ENCODE results near the gene FGF3. TPM values are rescaled to one million over a fixed set of nuclear protein-coding genes. Genes with fewer than 3 reads are reported as not detected.

The FGF3 gene
- total and polyA plus RNA-seq, 2 donors: 0.09 to 0.19 TPM

DNA sequence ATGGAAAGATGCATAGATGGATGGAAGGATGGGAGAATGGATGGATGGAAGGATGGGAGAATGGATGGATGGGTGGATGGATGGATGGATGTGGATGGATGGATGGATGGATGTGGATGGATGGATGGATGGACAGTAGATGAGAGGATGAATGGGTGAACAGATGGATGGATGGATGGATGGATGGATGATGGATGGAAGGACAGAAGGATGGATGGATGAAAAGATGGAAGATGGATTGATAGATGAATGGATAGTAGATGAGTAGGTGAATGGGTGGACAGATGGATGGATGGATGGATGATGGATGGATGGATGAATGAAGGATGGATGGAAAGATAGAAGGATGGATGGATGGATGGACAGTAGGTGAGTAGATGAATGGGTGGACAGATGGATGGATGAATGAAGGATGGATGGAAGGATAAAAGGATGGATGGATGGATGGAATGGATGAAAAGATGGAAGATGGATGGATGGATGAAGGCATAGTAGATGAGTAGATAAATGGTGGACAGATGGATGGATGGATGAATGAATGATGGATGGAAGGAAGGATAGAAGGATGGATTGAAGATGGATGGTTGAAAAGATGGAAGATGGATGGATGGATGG lies 15.5 kb downstream of the FGF3 start:
- peaks cover 0 to 7% of the 10 kb centered on the region in 2 donors for H3K27me3 ChIP-seq (ENCODE audit: control insufficient read depth in 2 of 2, insufficient read depth in 1 of 2, low read length in 1 of 2)

DNA sequence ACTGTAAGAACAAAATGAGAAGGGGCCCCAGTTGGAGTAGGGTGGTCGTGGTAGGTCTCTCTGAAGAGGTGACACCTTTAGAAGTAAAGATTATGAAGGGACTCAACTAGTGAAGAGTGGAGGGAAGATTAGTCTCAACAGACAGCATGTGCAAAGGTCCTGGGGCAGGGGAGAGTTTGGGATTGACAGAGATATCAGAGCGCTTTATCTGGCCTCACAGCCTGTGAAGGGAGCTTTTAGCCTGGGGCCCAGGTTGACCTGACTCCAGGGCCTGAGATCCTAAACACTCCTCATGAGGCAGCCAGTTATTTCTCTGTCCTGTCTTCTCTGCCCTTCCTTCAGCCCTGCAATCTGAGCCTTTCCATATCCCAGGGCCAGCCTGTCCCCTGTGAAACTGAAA lies 16.2 kb downstream of the FGF3 start:
- WGBS: 87% methylated on average over 2 of the region's 2 CpGs
- H3K27ac ChIP-seq (ENCODE audit: low read depth in 1 of 2, low read length in 1 of 2): no peak overlapping the region
- DNase-seq (ENCODE audit: low read depth in 6 of 9, low spot score in 9 of 9): no peak
- H3K27me3 ChIP-seq (ENCODE audit: control insufficient read depth in 2 of 2, insufficient read depth in 1 of 2, low read length in 1 of 2): peaks cover 0 to 4% of the 10 kb centered on the region in 2 donors
- no peaks in the 10 kb centered on the region for H3K4me1 ChIP-seq (ENCODE audit: control insufficient read depth in 2 of 2, insufficient read depth in 2 of 2, low read length in 2 of 2)
- no peak overlapping the region for H3K4me3 ChIP-seq (ENCODE audit: low read length in 2 of 2)
- H3K36me3 ChIP-seq (ENCODE audit: control insufficient read depth in 2 of 2, insufficient read depth in 2 of 2, low read length in 1 of 2): no peaks in the 10 kb centered on the region
- no peaks in the 10 kb centered on the region for H3K9me3 ChIP-seq (ENCODE audit: control insufficient read depth in 2 of 2, insufficient read depth in 1 of 2, low read length in 1 of 2)

More for the DNA sequence above, 15.5 kb downstream of the FGF3 start:
- Histone ChIP-seq H3K9me3 (ENCODE audit: control insufficient read depth in 2 of 2, insufficient read depth in 1 of 2, low read length in 1 of 2) (no peaks in the 10 kb centered on the region), H3K27ac (ENCODE audit: low read depth in 1 of 2, low read length in 1 of 2) (no peak overlapping the region), H3K4me1 (ENCODE audit: control insufficient read depth in 2 of 2, insufficient read depth in 2 of 2, low read length in 2 of 2) (no peaks in the 10 kb centered on the region), H3K4me3 (ENCODE audit: low read length in 2 of 2) (no peak overlapping the region), H3K36me3 (ENCODE audit: control insufficient read depth in 2 of 2, insufficient read depth in 2 of 2, low read length in 1 of 2) (no peaks in the 10 kb centered on the region)
- DNase-seq (ENCODE audit: low read depth in 6 of 9, low spot score in 9 of 9): no peak

- no peak for DNase-seq (ENCODE audit: low read depth in 6 of 9, low spot score in 9 of 9)
- Histone ChIP-seq H3K27ac (ENCODE audit: low read depth in 1 of 2, low read length in 1 of 2) (no peak overlapping the region), H3K4me1 (ENCODE audit: control insufficient read depth in 2 of 2, insufficient read depth in 2 of 2, low read length in 2 of 2) (no peaks in the 10 kb centered on the region), H3K4me3 (ENCODE audit: low read length in 2 of 2) (no peak overlapping the region), H3K36me3 (ENCODE audit: control insufficient read depth in 2 of 2, insufficient read depth in 2 of 2, low read length in 1 of 2) (no peaks in the 10 kb centered on the region), H3K27me3 (ENCODE audit: control insufficient read depth in 2 of 2, insufficient read depth in 1 of 2, low read length in 1 of 2) (peaks cover 0 to 2% of the 10 kb centered on the region in 2 donors), H3K9me3 (ENCODE audit: control insufficient read depth in 2 of 2, insufficient read depth in 1 of 2, low read length in 1 of 2) (no peaks in the 10 kb centered on the region)
- WGBS: 95% methylated on average over 1 of the region's 1 CpG
Observed at GRCh38 chr11:69802590-69802989, 16.6 kb downstream of the FGF3 start.

DNA sequence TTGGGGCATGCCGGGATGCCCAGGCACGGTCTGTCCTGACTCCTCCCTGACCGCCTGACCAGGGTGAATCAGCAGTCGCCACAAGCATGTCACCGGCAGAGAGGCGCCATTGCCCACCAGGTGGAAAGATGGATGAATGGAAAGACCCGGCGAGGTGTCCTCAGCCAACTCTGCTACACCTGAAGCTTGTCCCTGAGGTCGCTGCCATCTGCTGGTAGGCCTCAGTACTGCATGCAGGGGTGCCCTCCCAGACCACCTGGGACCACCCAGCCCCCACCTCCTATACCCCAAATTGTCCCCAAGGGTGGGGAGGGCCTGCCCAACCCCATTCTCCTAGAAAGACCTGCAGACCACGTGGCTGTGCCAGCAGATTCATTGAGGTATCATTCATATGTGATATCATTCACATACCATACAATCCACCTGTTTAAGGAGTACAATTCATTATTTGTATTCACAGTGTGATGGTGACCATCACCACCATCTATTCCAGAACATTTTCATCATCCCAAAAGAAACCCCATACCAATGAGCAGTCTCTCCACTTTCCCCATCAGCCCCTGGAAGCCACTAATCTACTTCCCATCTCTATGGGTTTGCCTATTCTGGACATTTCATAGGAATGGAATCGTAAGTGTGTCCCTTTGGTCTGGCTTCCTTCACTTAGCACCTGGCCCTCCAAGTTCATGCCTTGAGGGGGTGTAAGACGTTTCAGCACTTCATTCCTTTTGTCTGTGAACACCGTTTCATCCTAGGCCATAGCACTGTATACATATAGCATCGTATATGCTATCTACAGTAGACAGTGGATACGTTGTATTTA lies 17.5 kb downstream of the FGF3 start:
- Histone ChIP-seq H3K36me3 (ENCODE audit: control insufficient read depth in 2 of 2, insufficient read depth in 2 of 2, low read length in 1 of 2) (no peaks in the 10 kb centered on the region), H3K27ac (ENCODE audit: low read depth in 1 of 2, low read length in 1 of 2) (no peak overlapping the region), H3K4me3 (ENCODE audit: low read length in 2 of 2) (no peak overlapping the region), H3K4me1 (ENCODE audit: control insufficient read depth in 2 of 2, insufficient read depth in 2 of 2, low read length in 2 of 2) (no peaks in the 10 kb centered on the region), H3K27me3 (ENCODE audit: control insufficient read depth in 2 of 2, insufficient read depth in 1 of 2, low read length in 1 of 2) (peaks cover 0 to 2% of the 10 kb centered on the region in 2 donors), H3K9me3 (ENCODE audit: control insufficient read depth in 2 of 2, insufficient read depth in 1 of 2, low read length in 1 of 2) (no peaks in the 10 kb centered on the region)
- 40% methylated on average over 15 of the region's 15 CpGs for WGBS
- DNase-seq (ENCODE audit: low read depth in 6 of 9, low spot score in 9 of 9): peak in 7 of 9 donors; percentile 11 to 61 (median 38)

- Histone ChIP-seq H3K27ac (ENCODE audit: low read depth in 1 of 2, low read length in 1 of 2) (no peak overlapping the region), H3K9me3 (ENCODE audit: control insufficient read depth in 2 of 2, insufficient read depth in 1 of 2, low read length in 1 of 2) (no peaks in the 10 kb centered on the region), H3K36me3 (ENCODE audit: control insufficient read depth in 2 of 2, insufficient read depth in 2 of 2, low read length in 1 of 2) (no peaks in the 10 kb centered on the region), H3K4me3 (ENCODE audit: low read length in 2 of 2) (no peak overlapping the region), H3K4me1 (ENCODE audit: control insufficient read depth in 2 of 2, insufficient read depth in 2 of 2, low read length in 2 of 2) (no peaks in the 10 kb centered on the region), H3K27me3 (ENCODE audit: control insufficient read depth in 2 of 2, insufficient read depth in 1 of 2, low read length in 1 of 2) (peaks cover 0 to 2% of the 10 kb centered on the region in 2 donors)
- no peak for DNase-seq (ENCODE audit: low read depth in 6 of 9, low spot score in 9 of 9)
- 98% methylated on average over 5 of the region's 5 CpGs for WGBS
Observed at GRCh38 chr11:69800278-69800677, 18.9 kb downstream of the FGF3 start.

DNA sequence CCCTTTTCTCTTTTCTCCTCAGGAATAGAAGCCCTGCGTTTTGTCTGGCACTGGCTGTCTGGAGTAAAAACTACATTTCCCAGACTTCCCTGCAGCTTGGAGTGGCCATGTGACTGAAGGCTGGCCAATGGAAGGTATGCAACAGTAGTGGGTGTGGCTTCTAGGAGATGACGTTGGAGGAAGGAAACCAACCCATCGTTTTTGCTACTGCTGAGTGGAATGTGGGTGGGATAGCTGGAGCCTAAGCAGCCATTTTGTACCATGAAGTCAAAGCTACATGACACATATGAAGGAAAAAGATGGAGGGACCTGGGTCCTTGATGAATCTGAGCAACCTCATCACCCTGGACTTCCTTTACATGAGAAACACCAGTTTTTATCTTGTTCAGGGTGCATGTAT lies 19.6 kb downstream of the FGF3 start:
- DNase-seq (ENCODE audit: low read depth in 6 of 9, low spot score in 9 of 9): peak in 3 of 9 donors; percentile 5 to 27 (median 8)
- H3K27me3 ChIP-seq (ENCODE audit: control insufficient read depth in 2 of 2, insufficient read depth in 1 of 2, low read length in 1 of 2): no peaks in the 10 kb centered on the region
- no peaks in the 10 kb centered on the region for H3K9me3 ChIP-seq (ENCODE audit: control insufficient read depth in 2 of 2, insufficient read depth in 1 of 2, low read length in 1 of 2)
- no peaks in the 10 kb centered on the region for H3K4me1 ChIP-seq (ENCODE audit: control insufficient read depth in 2 of 2, insufficient read depth in 2 of 2, low read length in 2 of 2)
- no peak overlapping the region for H3K4me3 ChIP-seq (ENCODE audit: low read length in 2 of 2)
- no peaks in the 10 kb centered on the region for H3K36me3 ChIP-seq (ENCODE audit: control insufficient read depth in 2 of 2, insufficient read depth in 2 of 2, low read length in 1 of 2)
- 24% methylated on average over 3 of the region's 3 CpGs for WGBS
- no peak overlapping the region for H3K27ac ChIP-seq (ENCODE audit: low read depth in 1 of 2, low read length in 1 of 2)

- Histone ChIP-seq H3K4me3 (ENCODE audit: low read length in 2 of 2) (no peak overlapping the region), H3K4me1 (ENCODE audit: control insufficient read depth in 2 of 2, insufficient read depth in 2 of 2, low read length in 2 of 2) (no peaks in the 10 kb centered on the region), H3K27ac (ENCODE audit: low read depth in 1 of 2, low read length in 1 of 2) (no peak overlapping the region), H3K27me3 (ENCODE audit: control insufficient read depth in 2 of 2, insufficient read depth in 1 of 2, low read length in 1 of 2) (no peaks in the 10 kb centered on the region), H3K9me3 (ENCODE audit: control insufficient read depth in 2 of 2, insufficient read depth in 1 of 2, low read length in 1 of 2) (no peaks in the 10 kb centered on the region), H3K36me3 (ENCODE audit: control insufficient read depth in 2 of 2, insufficient read depth in 2 of 2, low read length in 1 of 2) (no peaks in the 10 kb centered on the region)
- DNase-seq (ENCODE audit: low read depth in 6 of 9, low spot score in 9 of 9): no peak
- 93% methylated on average over 3 of the region's 3 CpGs for WGBS
Observed at GRCh38 chr11:69799097-69799496, 20.1 kb downstream of the FGF3 start.

- H3K9me3 ChIP-seq (ENCODE audit: control insufficient read depth in 2 of 2, insufficient read depth in 1 of 2, low read length in 1 of 2): no peaks in the 10 kb centered on the region
- no peaks in the 10 kb centered on the region for H3K27me3 ChIP-seq (ENCODE audit: control insufficient read depth in 2 of 2, insufficient read depth in 1 of 2, low read length in 1 of 2)
- WGBS: 85% methylated on average over 14 of the region's 14 CpGs
- no peaks in the 10 kb centered on the region for H3K4me1 ChIP-seq (ENCODE audit: control insufficient read depth in 2 of 2, insufficient read depth in 2 of 2, low read length in 2 of 2)
- no peak for DNase-seq (ENCODE audit: low read depth in 6 of 9, low spot score in 9 of 9)
- H3K36me3 ChIP-seq (ENCODE audit: control insufficient read depth in 2 of 2, insufficient read depth in 2 of 2, low read length in 1 of 2): no peaks in the 10 kb centered on the region
- no peak overlapping the region for H3K27ac ChIP-seq (ENCODE audit: low read depth in 1 of 2, low read length in 1 of 2)
- H3K4me3 ChIP-seq (ENCODE audit: low read length in 2 of 2): no peak overlapping the region
Observed at GRCh38 chr11:69797737-69798528, 21.3 kb downstream of the FGF3 start.

GRCh38 chr11:69797156-69797555 lies 22.1 kb downstream of the FGF3 start:
- H3K36me3 ChIP-seq (ENCODE audit: control insufficient read depth in 2 of 2, insufficient read depth in 2 of 2, low read length in 1 of 2): no peaks in the 10 kb centered on the region
- no peaks in the 10 kb centered on the region for H3K27me3 ChIP-seq (ENCODE audit: control insufficient read depth in 2 of 2, insufficient read depth in 1 of 2, low read length in 1 of 2)
- no peaks in the 10 kb centered on the region for H3K9me3 ChIP-seq (ENCODE audit: control insufficient read depth in 2 of 2, insufficient read depth in 1 of 2, low read length in 1 of 2)
- WGBS: 88% methylated on average over 14 of the region's 14 CpGs
- no peak overlapping the region for H3K27ac ChIP-seq (ENCODE audit: low read depth in 1 of 2, low read length in 1 of 2)
- no peak overlapping the region for H3K4me3 ChIP-seq (ENCODE audit: low read length in 2 of 2)
- no peaks in the 10 kb centered on the region for H3K4me1 ChIP-seq (ENCODE audit: control insufficient read depth in 2 of 2, insufficient read depth in 2 of 2, low read length in 2 of 2)
- no peak for DNase-seq (ENCODE audit: low read depth in 6 of 9, low spot score in 9 of 9)
